Measurements from ENCODE around the gene EBLN2.

The EBLN2 gene

GRCh38 chr3:73061416-73061815, at the start of gene EBLN2:
TSS of gene EBLN2 (plus strand) at chr3:73061659. CDS start at chr3:73062082, 423 bp downstream.
- DNase-seq: no peak

- DNase-seq: no peak
Observed at GRCh38 chr3:73018298-73018697, 43.2 kb upstream of the EBLN2 start.

GRCh38 chr3:73018790-73019441, 42.5 kb upstream of the EBLN2 start:
- DNase-seq: no peak

- DNase-seq: no peak
Observed at GRCh38 chr3:73021301-73021835, 40.1 kb upstream of the EBLN2 start.

GRCh38 chr3:73024836-73025235, 36.6 kb upstream of the EBLN2 start:
- no peak for DNase-seq

GRCh38 chr3:73026111-73026759, 35.2 kb upstream of the EBLN2 start:
- no peak for DNase-seq

GRCh38 chr3:73026760-73027113, 34.7 kb upstream of the EBLN2 start:
- no peak for DNase-seq

- no peak for DNase-seq
Observed at GRCh38 chr3:73028803-73029202, 32.7 kb upstream of the EBLN2 start.

- DNase-seq: no peak
Observed at GRCh38 chr3:73029321-73029796, 32.1 kb upstream of the EBLN2 start.

GRCh38 chr3:73030073-73030597, 31.3 kb upstream of the EBLN2 start:
- DNase-seq: no peak

GRCh38 chr3:73031573-73032103, 29.8 kb upstream of the EBLN2 start:
- no peak for DNase-seq

GRCh38 chr3:73036694-73037591, 24.5 kb upstream of the EBLN2 start:
- no peak for DNase-seq

GRCh38 chr3:73041537-73041936, 19.9 kb upstream of the EBLN2 start:
- no peak for DNase-seq

- DNase-seq: no peak
Observed at GRCh38 chr3:73043414-73043813, 18.0 kb upstream of the EBLN2 start.

GRCh38 chr3:73045391-73045790, 16.1 kb upstream of the EBLN2 start:
- no peak for DNase-seq

- no peak for DNase-seq
Observed at GRCh38 chr3:73046195-73046594, 15.3 kb upstream of the EBLN2 start.

GRCh38 chr3:73049319-73049718, 12.1 kb upstream of the EBLN2 start:
- DNase-seq: no peak

GRCh38 chr3:73052857-73053256, 8.6 kb upstream of the EBLN2 start:
- DNase-seq: no peak

GRCh38 chr3:73055583-73055982, 5.9 kb upstream of the EBLN2 start:
- DNase-seq: no peak

- no peak for DNase-seq
Observed at GRCh38 chr3:73056014-73056844, 5.2 kb upstream of the EBLN2 start.

GRCh38 chr3:73056845-73057150, 4.7 kb upstream of the EBLN2 start:
- no peak for DNase-seq

- no peak for DNase-seq
Observed at GRCh38 chr3:73060302-73060723, 1.1 kb upstream of the EBLN2 start.

Data from right hindlimb (tissue), 1 donor.